Stomach (tissue), 9 donors: Measurements from ENCODE around the gene ITPKB. TPM values are rescaled to one million over a fixed set of nuclear protein-coding genes. Genes with fewer than 3 reads are reported as not detected.

ENCODE experiments used
- DNase-seq, 2 donors: peaks; one replicate each; pipeline versions ENCODE4 v3.0.0 to v3.0.0-alpha.2; 2013 to 2019
- H3K27ac ChIP-seq, 5 donors: fragments of 200-600 bp in 4 of 5; sonication (generic) in 4 of 5; one replicate each; pipeline ENCODE4 v1.5.1; 2013 to 2019; ENCODE audit warnings: mild to moderate bottlenecking in 1 of 5, moderate library complexity in 1 of 5
- H3K27me3 ChIP-seq, 3 donors: fragments of 200-600 bp; sonication (generic); one replicate each; pipeline ENCODE4 v1.5.1; 2017 to 2019; ENCODE audit warnings: mixed run types in 1 of 3
- H3K36me3 ChIP-seq, 4 donors: fragments of 200-600 bp; sonication (generic); 1 replicate in 3 of 4; 2 replicates in 1 of 4; pipeline ENCODE4 v1.5.1; 2016 to 2019
- H3K4me1 ChIP-seq, 4 donors: fragments of 200-600 bp; sonication (generic); one replicate each; pipeline ENCODE4 v1.5.1; 2016 to 2019
- H3K4me3 ChIP-seq, 4 donors: fragments of 200-600 bp; sonication (generic) in 3 of 4; one replicate each; pipeline ENCODE4 v1.5.1; 2016 to 2019; ENCODE audit warnings: mild to moderate bottlenecking in 1 of 4
- H3K9me3 ChIP-seq, 4 donors: fragments of 200-600 bp; sonication (generic); one replicate each; pipeline ENCODE4 v1.5.1; 2016 to 2019
- CTCF ChIP-seq, 7 experiments: fragments of 450-650 bp in 4 of 7; fragments of 200-600 bp in 3 of 7; sonication (generic) in 3 of 7; IDR thresholded peaks; one replicate each; pipeline ENCODE4 v1.5.1; 2016 to 2019; ENCODE audit warnings: antibody characterized with exemption in 7 of 7, control low read depth in 2 of 7, mild to moderate bottlenecking in 1 of 7
- EP300 ChIP-seq: sonication (generic); formaldehyde crosslinking; IDR thresholded peaks from one replicate; pipeline ENCODE4 v1.6.1; 2017; ENCODE audit warnings: antibody characterized with exemption
- POLR2A ChIP-seq, 4 donors: fragments of 450-650 bp; IDR thresholded peaks; one replicate each; pipeline ENCODE4 v1.6.1; 2016; ENCODE audit warnings: antibody characterized with exemption in 4 of 4, control low read depth in 2 of 4, mild to moderate bottlenecking in 1 of 4, moderate library complexity in 1 of 4
- POLR2AphosphoS5 ChIP-seq, 3 donors: sonication (generic); formaldehyde crosslinking; IDR thresholded peaks; one replicate each; pipeline ENCODE4 v1.6.1; 2016; ENCODE audit warnings: antibody characterized with exemption in 3 of 3
- WGBS, 5 donors: extraction: QIAGEN DNeasy Blood & Tissue Kit in 3 of 5; methylation state at CpG; one replicate each; pipeline versions ENCODE4 v1.1.5 to v1.1.7; 2013 to 2018; 5-methylcytosine and 5-hydroxymethylcytosine counted together
- intact Hi-C: fragments of 100-400 bp; cut with DNase I; formaldehyde crosslinking; loops from one replicate; pipeline ENCODE4 v1.15.1; 2023; ENCODE audit warnings: low total_unique reads
- polyA plus RNA-seq, 3 donors: library from polyadenylated mRNA; stranded (reverse); fragments of 200-250 nt; gene quantifications; one replicate each; pipeline ENCODE4 v1.2.3, GENCODE V29; 2013
- total RNA-seq, 5 donors: library from RNA; depleted of rRNA; stranded (reverse); fragments of >200 nt; gene quantifications; one replicate each; pipeline versions ENCODE4 v1.1.0 to v1.2.3, GENCODE V29; 2014 to 2016
- donor health status: healthy with polysubstance abuse.
- donor health status: Bipolar disorder and iron deficiency.
- donor health status: healthy.

The ITPKB gene
- total and polyA plus RNA-seq, 8 donors, result 3.8 to 38.8 (median 19.1) TPM

- DNase-seq, result no peak
- no peak overlapping the region for H3K27ac ChIP-seq
- peaks cover 15 to 86% (median 49%) of the 10 kb centered on the region in 4 donors for H3K4me1 ChIP-seq
- WGBS, 5 donors, result 83 to 100% (median 92%) methylated on average over 3 to 6 of the region's 6 CpGs
- no peak overlapping the region for H3K4me3 ChIP-seq
- H3K9me3 ChIP-seq, result no peaks in the 10 kb centered on the region
- peaks cover 0 to 1% (median 0%) of the 10 kb centered on the region in 4 donors for H3K36me3 ChIP-seq
- no peak for TF ChIP-seq POLR2A (IDR thresholded peaks at IDR 0.05)
- TF ChIP-seq POLR2AphosphoS5 (IDR thresholded peaks at IDR 0.05), result no peak
- no peak for TF ChIP-seq CTCF (IDR thresholded peaks at IDR 0.05)
- H3K27me3 ChIP-seq, result no peaks in the 10 kb centered on the region
- intact Hi-C loops, result no loop called here
Measured at GRCh38 chr1:226666164-226666506, 72.9 kb downstream of the ITPKB start.

GRCh38 chr1:226665505-226666163 is 73.4 kb downstream of the ITPKB start:
- no peak overlapping the region for H3K4me3 ChIP-seq
- no peak for DNase-seq
- no peaks in the 10 kb centered on the region for H3K36me3 ChIP-seq
- H3K27ac ChIP-seq, result peak overlapping the region in 1 of 5 donors; percentile 57
- WGBS, 5 donors, result 87 to 96% (median 91%) methylated on average over 17 of the region's 17 CpGs
- intact Hi-C loops, result no loop called here
- no peaks in the 10 kb centered on the region for H3K27me3 ChIP-seq
- H3K4me1 ChIP-seq, result peaks cover 15 to 87% (median 54%) of the 10 kb centered on the region in 4 donors
- H3K9me3 ChIP-seq, result no peaks in the 10 kb centered on the region
- no peak for TF ChIP-seq POLR2A (IDR thresholded peaks at IDR 0.05)
- TF ChIP-seq CTCF (IDR thresholded peaks at IDR 0.05), result no peak
- TF ChIP-seq POLR2AphosphoS5 (IDR thresholded peaks at IDR 0.05), result no peak
- no peak for TF ChIP-seq EP300

DNA sequence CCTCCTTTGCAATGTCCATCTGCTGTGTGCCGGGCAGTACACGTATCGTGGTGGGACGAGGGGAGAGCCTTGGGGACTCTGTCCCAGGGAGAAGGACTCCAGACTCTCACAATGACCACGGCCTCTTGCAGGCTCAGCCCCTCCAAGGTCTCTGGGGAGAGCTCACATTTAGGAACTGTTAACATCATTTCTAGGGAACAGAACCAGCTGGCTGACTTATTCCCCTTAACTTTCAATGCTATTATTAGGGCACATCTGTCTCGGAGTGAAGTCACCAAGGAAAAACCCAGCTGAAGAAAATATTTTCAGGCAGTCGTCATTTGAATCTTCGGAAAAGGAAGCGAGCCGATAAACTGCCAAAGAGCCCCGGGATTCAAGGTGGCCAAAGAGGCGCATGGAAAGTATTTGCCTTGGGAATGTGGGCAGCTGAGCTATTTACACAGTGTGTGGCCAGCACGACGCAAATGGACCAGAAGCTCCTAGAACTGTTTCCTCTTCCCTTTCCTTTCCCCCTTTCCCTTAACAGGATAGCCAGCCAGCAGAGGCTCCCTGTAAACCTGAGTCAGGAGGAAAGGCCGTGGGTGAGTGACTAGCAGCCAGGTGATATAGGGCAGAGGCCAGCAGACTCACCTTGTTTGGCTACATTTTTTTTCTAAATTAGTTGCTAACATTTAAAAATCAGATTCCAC is 74.5 kb downstream of the ITPKB start:
- Histone ChIP-seq H3K4me1 (peaks cover 4 to 89% (median 64%) of the 10 kb centered on the region in 4 donors), H3K36me3 (no peaks in the 10 kb centered on the region), H3K27me3 (no peaks in the 10 kb centered on the region), H3K27ac (peak overlapping the region in 1 of 5 donors; percentile 57), H3K9me3 (no peaks in the 10 kb centered on the region), H3K4me3 (no peak overlapping the region)
- peak; percentile 56 to 66 (median 65) for TF ChIP-seq POLR2AphosphoS5 (IDR thresholded peaks at IDR 0.05)
- no peak for TF ChIP-seq CTCF (IDR thresholded peaks at IDR 0.05)
- TF ChIP-seq POLR2A (IDR thresholded peaks at IDR 0.05), result no peak
- no peak for TF ChIP-seq EP300
- intact Hi-C loops, result no loop called here
- DNase-seq, result peak; percentile 74 to 88
- 21 to 42% (median 31%) methylated on average over 14 to 15 of the region's 15 CpGs for WGBS, 5 donors

DNA sequence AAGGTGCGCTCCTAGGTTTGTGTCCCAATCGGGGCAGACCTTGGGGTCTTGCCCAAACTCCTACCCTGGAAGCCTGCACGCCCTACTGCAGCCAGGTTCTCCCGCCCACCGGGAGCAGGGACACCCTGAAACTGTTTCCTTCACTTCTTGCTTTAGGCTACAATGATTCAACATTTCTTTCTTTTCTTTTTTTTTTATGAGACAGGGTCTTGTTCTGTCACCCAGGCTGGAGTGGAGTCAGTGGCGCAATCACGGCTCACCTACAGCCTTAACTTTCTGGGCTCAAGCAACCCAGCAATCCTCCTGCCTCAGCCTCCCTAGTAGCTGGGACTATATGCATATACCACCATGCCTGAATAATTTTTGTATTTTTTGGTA is 75.8 kb downstream of the ITPKB start:
- intact Hi-C loops, result no loop called here
- H3K9me3 ChIP-seq, result no peaks in the 10 kb centered on the region
- H3K27ac ChIP-seq, result peak overlapping the region in 1 of 5 donors; percentile 38
- WGBS, 5 donors, result 74 to 85% (median 82%) methylated on average over 7 of the region's 7 CpGs
- no peak for DNase-seq
- H3K4me1 ChIP-seq, result peaks cover 0 to 100% (median 75%) of the 10 kb centered on the region in 4 donors
- TF ChIP-seq EP300 (no peak), POLR2A (IDR thresholded peaks at IDR 0.05) (no peak), CTCF (IDR thresholded peaks at IDR 0.05) (no peak)
- H3K27me3 ChIP-seq, result no peaks in the 10 kb centered on the region
- no peaks in the 10 kb centered on the region for H3K36me3 ChIP-seq
- no peak overlapping the region for H3K4me3 ChIP-seq
